Activated naive CD4-positive, alpha-beta T cell treated with anti-CD3 and anti-CD28 coated beads, Interleukin-2, amount 10 ng/mL, durations not matched to agents 7 days and 5 days (primary cell): Measurements from ENCODE around the gene CMYA5.

ENCODE experiments used
- CTCF ChIA-PET: fragments of 350-600 bp; sonication (Branson Sonifier 250); formaldehyde crosslinking; loops from one replicate; lab custom pipeline; 2021; ENCODE audit warnings: antibody characterized with exemption; lab: Charles Lee
- DNase-seq: peaks from one replicate; pipeline ENCODE4 v3.0.0-alpha.2; 2020
- H3K27ac Mint-ChIP-seq: one replicate; pipeline ENCODE4 v1.8.0; 2021; ENCODE audit warnings: mild to moderate bottlenecking, moderate library complexity, mixed read lengths
- H3K27me3 Mint-ChIP-seq: one replicate; pipeline ENCODE4 v1.8.0; 2021; ENCODE audit warnings: mild to moderate bottlenecking, mixed read lengths
- H3K36me3 Mint-ChIP-seq: one replicate; pipeline ENCODE4 v1.8.0; 2021; ENCODE audit warnings: mixed read lengths
- H3K4me1 Mint-ChIP-seq: one replicate; pipeline ENCODE4 v1.8.0; 2021; ENCODE audit warnings: mixed read lengths
- H3K4me3 Mint-ChIP-seq: one replicate; pipeline ENCODE4 v1.8.0; 2021; ENCODE audit warnings: mild to moderate bottlenecking, moderate library complexity, mixed read lengths
- H3K9me3 Mint-ChIP-seq: one replicate; pipeline ENCODE4 v1.8.0; 2021; ENCODE audit warnings: mixed read lengths

CMYA5 gene

DNA sequence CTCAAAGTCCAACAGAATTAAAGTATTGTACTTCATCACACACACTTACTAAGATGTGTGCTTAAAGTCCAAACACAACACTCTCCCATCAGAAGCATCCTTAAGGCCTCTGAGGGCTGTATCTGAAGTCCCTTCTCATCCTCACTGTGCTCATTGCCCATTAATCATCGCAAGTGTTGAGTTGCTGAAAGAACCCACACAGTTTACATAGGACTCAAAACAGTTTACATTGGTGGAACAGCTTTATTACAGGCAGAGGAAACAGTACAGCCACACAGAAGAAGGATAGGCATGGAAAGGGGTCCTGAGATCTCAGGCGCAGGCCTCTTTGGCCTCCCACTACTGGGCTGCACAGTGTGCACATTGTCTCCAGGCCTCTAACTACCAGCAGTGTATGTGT is 113.4 kb downstream of the CMYA5 start:
- Mint-ChIP-seq H3K27ac (no peak overlapping the region), H3K27me3 (peaks cover 6% of the 10 kb centered on the region), H3K36me3 (no peaks in the 10 kb centered on the region), H3K4me3 (no peak overlapping the region), H3K9me3 (no peaks in the 10 kb centered on the region), H3K4me1 (peaks cover 24% of the 10 kb centered on the region)
- DNase-seq = no peak
- CTCF ChIA-PET = interaction anchor here (1.9 kb wide), 1 partner anchor 12 kb away, joined by 4 read pairs; no protein-coding TSS in a partner anchor

DNA sequence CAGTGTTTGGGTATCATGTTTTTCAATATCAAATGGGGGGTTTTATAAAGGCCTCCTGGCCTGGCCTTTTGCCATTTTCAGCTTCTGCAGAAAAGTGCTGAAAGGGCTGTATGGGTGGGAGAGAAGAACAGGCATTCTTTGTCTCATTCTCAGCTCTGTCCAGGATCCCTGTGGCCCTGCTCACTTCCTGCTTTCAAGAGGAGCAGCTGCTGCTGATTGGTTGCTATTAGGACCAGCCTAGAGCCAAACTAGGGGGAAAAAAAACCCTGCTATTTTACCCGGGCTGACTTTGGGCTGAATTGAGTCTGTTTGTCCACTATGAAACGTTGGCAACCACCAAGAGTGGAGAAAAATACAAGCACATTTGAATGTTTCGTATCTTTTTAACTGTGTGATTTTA is 117.1 kb downstream of the CMYA5 start:
- H3K27me3 Mint-ChIP-seq = no peaks in the 10 kb centered on the region
- no peaks in the 10 kb centered on the region for H3K9me3 Mint-ChIP-seq

DNA sequence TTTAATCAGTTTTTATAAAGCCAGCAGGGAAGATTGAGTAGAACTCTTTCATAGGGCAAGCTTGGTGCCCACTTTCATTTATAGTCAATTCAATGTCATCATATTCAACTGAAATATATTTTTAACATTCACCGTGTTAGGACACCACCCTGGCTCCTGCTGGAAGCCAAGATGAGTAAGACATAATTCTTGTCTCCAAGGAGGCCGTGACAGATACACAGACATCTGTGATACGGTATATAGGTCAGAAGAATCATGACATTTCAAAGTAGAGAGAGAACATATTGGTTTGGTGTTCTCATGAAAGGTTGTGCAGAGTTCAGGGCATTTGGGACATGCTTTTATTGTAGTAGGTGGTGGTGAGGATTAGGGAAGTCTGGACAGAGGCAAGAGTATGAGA is 120.1 kb downstream of the CMYA5 start:
- Mint-ChIP-seq H3K4me3 (no peak overlapping the region), H3K27ac (no peak overlapping the region), H3K36me3 (no peaks in the 10 kb centered on the region), H3K27me3 (peaks cover 3% of the 10 kb centered on the region), H3K4me1 (no peaks in the 10 kb centered on the region), H3K9me3 (no peaks in the 10 kb centered on the region)
- DNase-seq = no peak
- CTCF ChIA-PET = no interaction called here

More for the DNA sequence above, 117.1 kb downstream of the CMYA5 start:
- CTCF ChIA-PET = interaction anchor here (0.6 kb wide), 1 partner anchor 54 kb away, joined by 3 read pairs; no protein-coding TSS in a partner anchor
- peaks cover 17% of the 10 kb centered on the region for H3K4me1 Mint-ChIP-seq
- no peaks in the 10 kb centered on the region for H3K36me3 Mint-ChIP-seq
- no peak overlapping the region for H3K27ac Mint-ChIP-seq
- no peak overlapping the region for H3K4me3 Mint-ChIP-seq
- DNase-seq = no peak

DNA sequence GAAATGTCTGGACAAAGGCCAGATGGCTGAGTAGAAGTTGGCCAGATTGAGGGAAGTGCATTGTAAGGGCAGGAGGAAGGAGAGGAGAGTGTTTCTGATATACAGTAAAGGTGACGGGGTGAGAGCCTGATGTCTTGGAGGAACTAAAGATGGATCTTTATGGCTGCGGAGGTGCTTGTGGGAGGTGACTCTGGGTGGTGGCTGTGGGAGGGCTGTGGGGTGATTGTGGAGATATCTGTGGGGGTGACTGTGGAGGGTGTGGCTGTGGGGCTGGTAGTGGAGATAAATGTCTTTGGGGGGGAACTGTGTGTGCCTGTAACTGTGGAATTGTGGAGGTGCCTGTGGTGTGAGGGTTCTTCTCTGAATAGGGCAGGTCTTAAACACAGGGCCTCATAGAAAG is 121.4 kb downstream of the CMYA5 start:
- Mint-ChIP-seq H3K36me3 (no peaks in the 10 kb centered on the region), H3K4me1 (no peaks in the 10 kb centered on the region), H3K27ac (no peak overlapping the region), H3K9me3 (no peaks in the 10 kb centered on the region), H3K4me3 (no peak overlapping the region), H3K27me3 (peaks cover 14% of the 10 kb centered on the region)
- CTCF ChIA-PET = no interaction called here
- no peak for DNase-seq

DNA sequence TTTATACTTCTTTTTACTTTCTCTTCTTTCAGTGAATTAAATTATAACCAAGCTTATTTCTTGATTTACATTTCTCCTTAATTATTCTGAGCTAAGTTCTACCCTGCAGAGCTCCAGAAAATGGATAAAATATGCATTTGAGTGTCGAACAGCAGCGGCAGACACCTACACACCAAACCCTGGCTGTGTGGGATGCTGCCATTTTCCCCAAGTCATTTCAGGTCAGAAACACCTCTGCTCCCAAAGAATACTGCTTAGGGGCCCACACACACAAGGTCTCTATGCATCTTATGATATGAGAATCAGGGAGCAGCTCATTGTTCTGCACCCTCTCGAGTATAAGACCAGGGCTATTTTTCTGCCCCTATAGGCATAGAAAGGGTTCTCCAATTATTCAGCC is 122.3 kb downstream of the CMYA5 start:
- Mint-ChIP-seq H3K27me3 (peaks cover 14% of the 10 kb centered on the region), H3K9me3 (no peaks in the 10 kb centered on the region), H3K27ac (no peak overlapping the region), H3K4me3 (no peak overlapping the region), H3K36me3 (no peaks in the 10 kb centered on the region), H3K4me1 (no peaks in the 10 kb centered on the region)
- CTCF ChIA-PET = no interaction called here
- no peak for DNase-seq

DNA sequence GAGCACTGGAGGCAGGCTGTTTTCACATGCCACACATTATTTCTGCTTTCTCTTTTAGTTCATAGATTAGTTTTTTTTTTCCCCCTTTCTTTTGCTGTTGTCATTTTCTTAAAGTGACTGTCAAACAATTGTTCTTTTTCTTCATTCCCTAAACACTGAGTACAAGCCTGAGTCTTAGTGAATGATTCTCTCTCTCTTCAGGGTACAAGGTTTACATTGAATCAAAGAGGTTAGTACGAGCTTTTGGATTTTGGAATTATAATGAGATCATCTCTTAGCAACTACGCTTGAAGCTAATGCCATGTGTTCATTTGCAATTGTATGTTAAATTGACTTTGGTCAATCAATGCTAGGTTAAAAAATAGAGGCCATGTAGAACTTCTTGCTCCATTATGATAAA is 125.1 kb downstream of the CMYA5 start:
- H3K4me1 Mint-ChIP-seq = no peaks in the 10 kb centered on the region
- peaks cover 14% of the 10 kb centered on the region for H3K27me3 Mint-ChIP-seq
- CTCF ChIA-PET = interaction anchor here (1.3 to 1.6 kb wide), 2 partner anchors 12 to 112 kb away, joined by 4 read pairs; no protein-coding TSS in a partner anchor
- no peak for DNase-seq
- no peak overlapping the region for H3K27ac Mint-ChIP-seq
- H3K9me3 Mint-ChIP-seq = peaks cover 4% of the 10 kb centered on the region
- H3K36me3 Mint-ChIP-seq = no peaks in the 10 kb centered on the region
- no peak overlapping the region for H3K4me3 Mint-ChIP-seq

DNA sequence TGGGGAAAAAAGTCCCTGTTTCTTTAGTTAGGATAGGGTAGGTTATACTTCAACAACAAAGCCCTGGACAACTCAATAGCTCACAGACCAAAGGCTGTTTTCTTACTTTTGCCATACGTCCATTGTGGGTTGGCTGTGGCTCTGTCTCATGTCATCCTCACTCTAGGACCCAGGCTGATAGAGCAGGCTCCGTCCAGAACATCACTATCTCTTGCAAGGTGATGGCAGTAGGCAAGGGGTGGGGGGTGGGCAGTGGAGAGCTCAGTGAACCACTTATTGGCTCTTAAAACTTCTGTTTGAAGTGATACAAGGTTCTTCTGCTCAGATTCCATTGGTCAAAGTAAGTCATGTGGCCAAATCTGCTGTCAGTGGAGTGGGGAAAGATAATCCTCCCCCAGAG is 126.4 kb downstream of the CMYA5 start:
- no peak overlapping the region for H3K4me3 Mint-ChIP-seq
- no peaks in the 10 kb centered on the region for H3K4me1 Mint-ChIP-seq
- no peak for DNase-seq
- H3K9me3 Mint-ChIP-seq = peaks cover 4% of the 10 kb centered on the region
- CTCF ChIA-PET = interaction anchor here (1.3 to 1.6 kb wide), 2 partner anchors 13 to 114 kb away, joined by 4 read pairs; no protein-coding TSS in a partner anchor
- H3K27me3 Mint-ChIP-seq = peaks cover 14% of the 10 kb centered on the region
- H3K36me3 Mint-ChIP-seq = no peaks in the 10 kb centered on the region
- H3K27ac Mint-ChIP-seq = no peak overlapping the region

DNA sequence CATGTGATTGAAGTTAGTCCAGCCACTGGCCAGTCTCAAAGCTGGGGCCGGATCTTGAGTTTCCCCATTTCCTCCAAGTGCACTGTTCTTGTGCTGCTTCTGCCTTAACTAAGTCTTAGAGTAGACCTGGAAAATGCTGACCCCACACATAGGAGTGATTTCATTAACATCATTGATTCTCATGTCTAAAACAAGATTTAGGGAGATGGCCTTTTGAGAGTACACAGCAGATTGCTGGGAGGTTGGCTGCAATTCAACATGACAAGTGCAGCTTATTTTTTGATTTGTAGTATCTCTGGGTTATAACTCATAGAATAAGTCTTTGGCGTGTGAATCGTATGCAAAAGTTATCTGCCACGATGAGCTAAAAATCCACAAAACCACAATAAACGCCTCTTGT is 131.0 kb downstream of the CMYA5 start:
- DNase-seq = no peak
- CTCF ChIA-PET = no interaction called here
- Mint-ChIP-seq H3K27ac (no peak overlapping the region), H3K36me3 (no peaks in the 10 kb centered on the region), H3K9me3 (peaks cover 4% of the 10 kb centered on the region), H3K27me3 (peaks cover 8% of the 10 kb centered on the region), H3K4me3 (no peak overlapping the region), H3K4me1 (no peaks in the 10 kb centered on the region)

DNA sequence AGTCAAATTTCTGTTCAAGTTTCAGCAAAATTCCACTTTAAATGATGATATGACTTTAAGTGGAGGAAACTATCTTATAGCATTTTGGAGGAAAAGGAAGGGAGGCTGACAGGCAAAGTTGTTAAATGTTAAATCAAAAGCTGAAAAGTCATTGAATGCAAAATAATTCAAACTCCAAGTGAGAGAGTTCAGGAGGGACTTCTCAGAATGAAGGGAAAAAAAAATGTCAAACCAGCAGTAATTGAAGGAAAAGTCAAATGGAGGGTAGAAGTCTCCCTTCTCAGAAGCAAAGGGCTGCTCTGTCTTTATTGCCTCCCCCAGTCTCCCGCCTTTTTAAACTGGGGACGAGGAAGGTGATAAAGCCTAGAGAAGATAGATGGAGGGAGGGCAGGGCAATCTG is 134.8 kb downstream of the CMYA5 start:
- H3K4me3 Mint-ChIP-seq = no peak overlapping the region
- H3K9me3 Mint-ChIP-seq = no peaks in the 10 kb centered on the region
- H3K36me3 Mint-ChIP-seq = no peaks in the 10 kb centered on the region
- no peak for DNase-seq
- peaks cover 18% of the 10 kb centered on the region for H3K27me3 Mint-ChIP-seq
- H3K27ac Mint-ChIP-seq = no peak overlapping the region
- CTCF ChIA-PET = interaction anchor here (0.8 kb wide), 1 partner anchor 33 kb away, joined by 3 read pairs; no protein-coding TSS in a partner anchor
- no peaks in the 10 kb centered on the region for H3K4me1 Mint-ChIP-seq

DNA sequence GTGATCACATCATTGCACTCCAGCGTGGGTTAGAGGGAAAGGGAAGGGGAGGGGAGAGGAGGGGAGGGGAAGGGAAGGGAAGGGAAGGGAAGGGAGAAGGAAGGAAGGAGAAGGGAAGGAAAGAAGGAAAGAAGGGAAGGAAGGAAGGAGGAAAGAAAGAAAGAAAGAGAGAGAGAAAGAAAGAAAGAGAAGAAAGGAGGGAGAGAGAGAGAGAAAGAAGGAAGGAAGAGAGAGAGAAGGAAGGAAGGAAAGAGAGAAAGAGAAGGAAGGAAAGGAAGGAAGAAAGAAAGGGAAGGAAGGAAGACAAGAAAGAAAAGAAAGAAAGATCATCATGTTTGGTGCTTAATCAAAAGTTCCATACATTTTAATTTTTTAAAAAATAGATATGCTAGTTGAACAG is 136.2 kb downstream of the CMYA5 start:
- CTCF ChIA-PET = no interaction called here
- peaks cover 28% of the 10 kb centered on the region for H3K27me3 Mint-ChIP-seq
- no peak overlapping the region for H3K27ac Mint-ChIP-seq
- H3K36me3 Mint-ChIP-seq = no peaks in the 10 kb centered on the region
- DNase-seq = no peak
- no peaks in the 10 kb centered on the region for H3K4me1 Mint-ChIP-seq
- no peak overlapping the region for H3K4me3 Mint-ChIP-seq
- H3K9me3 Mint-ChIP-seq = no peaks in the 10 kb centered on the region

DNA sequence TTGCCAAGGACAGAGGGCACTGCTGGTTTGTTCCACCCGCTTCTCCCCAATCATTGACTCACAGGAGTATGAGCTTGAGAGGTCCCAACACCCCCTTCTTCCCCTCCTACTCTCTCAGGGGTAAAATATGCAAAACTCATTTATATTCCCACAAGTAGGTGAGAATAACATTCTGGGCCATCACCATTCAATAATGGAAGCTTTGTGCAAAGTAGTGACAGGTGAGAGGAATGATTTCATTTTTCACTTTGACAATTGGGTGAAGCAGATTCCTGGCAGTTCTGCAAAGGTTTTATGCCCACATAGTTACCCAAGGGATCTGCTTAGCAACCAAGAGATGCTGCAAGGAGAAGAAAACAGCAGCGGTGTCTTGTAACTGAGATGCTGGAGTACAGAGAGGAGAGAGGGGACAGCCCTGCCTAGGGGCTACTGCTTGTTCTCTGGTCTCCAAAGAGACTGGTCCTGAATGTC is 137.6 kb downstream of the CMYA5 start:
- Mint-ChIP-seq H3K4me3 (no peak overlapping the region), H3K27me3 (peaks cover 32% of the 10 kb centered on the region), H3K9me3 (no peaks in the 10 kb centered on the region), H3K27ac (no peak overlapping the region), H3K36me3 (no peaks in the 10 kb centered on the region), H3K4me1 (no peaks in the 10 kb centered on the region)
- no peak for DNase-seq
- CTCF ChIA-PET = no interaction called here

DNA sequence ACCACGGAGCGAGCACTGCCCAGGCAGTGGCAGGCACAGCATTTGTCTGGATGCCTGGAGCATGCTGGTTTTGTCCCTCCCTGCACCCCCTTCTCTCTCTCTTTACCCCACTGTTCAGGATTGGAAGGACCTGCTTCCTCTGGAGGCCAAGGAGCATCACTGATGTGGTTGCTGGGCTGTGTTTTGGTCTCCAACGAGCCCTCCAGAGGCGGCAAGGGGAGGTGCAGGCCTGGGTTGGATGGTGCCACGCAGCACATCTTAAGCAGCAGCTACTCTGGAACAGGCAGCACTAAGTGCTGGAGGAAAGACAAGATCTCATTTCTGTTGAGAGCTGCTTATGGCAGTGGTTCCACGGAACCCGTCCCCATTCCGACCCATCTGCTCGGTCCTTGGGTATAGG is 139.6 kb downstream of the CMYA5 start:
- Mint-ChIP-seq H3K4me3 (no peak overlapping the region), H3K27me3 (peaks cover 38% of the 10 kb centered on the region), H3K4me1 (no peaks in the 10 kb centered on the region), H3K36me3 (no peaks in the 10 kb centered on the region), H3K27ac (no peak overlapping the region), H3K9me3 (no peaks in the 10 kb centered on the region)
- DNase-seq = no peak
- CTCF ChIA-PET = interaction anchor here (0.8 to 1.5 kb wide), 4 partner anchors 21 to 255 kb away, joined by 3 to 4 read pairs (median 3); no protein-coding TSS in a partner anchor

DNA sequence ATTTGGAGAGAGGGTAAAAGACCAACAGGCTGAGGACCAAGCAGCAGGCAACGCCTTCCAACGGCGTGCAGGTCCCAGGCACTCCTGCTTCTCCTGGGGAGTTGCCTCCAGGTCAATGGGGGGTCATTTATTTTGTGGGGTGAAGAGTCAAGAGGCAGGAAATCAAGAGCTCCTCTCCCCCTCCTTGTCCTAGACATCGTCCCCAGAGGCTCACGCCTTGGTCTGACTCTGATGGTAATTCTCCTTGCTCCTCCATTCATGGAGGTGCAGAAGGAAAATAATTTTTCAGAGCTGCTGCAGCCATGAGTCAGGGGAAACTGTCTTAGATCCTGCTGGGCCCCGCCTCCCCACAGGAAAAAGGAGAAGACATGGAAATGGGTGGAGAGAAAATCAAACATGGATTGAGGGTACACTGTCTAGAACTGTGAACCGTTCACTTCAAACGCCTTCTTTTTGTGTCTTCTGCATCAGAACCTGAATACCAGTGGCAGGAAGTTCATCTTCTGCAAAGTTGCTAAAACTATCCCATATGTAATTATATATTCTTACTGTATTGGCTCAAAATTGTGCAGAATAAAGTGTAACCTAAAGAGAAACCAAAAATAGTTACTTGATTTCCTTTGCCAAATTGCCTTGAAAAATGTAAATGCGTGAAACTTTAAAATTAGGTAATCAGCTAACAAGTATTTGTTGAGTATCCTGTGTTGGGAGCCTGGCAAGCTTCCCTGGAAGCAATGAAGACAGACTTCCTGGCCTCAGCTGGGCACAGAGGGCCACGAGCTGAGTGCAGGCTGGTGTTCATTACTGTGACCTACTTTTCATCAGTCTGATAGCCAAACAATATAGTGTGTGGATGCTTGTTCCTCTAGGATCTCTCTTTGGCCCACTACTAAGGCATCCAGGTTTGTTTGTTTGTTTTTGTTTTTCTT is 142.0 kb downstream of the CMYA5 start:
- Mint-ChIP-seq H3K4me1 (no peaks in the 10 kb centered on the region), H3K36me3 (no peaks in the 10 kb centered on the region), H3K4me3 (no peak overlapping the region), H3K27ac (no peak overlapping the region), H3K27me3 (peaks cover 26% of the 10 kb centered on the region), H3K9me3 (no peaks in the 10 kb centered on the region)
- no peak for DNase-seq
- CTCF ChIA-PET = interaction anchor here (1.1 kb wide), 1 partner anchor 129 kb away, joined by 7 read pairs; no protein-coding TSS in a partner anchor

DNA sequence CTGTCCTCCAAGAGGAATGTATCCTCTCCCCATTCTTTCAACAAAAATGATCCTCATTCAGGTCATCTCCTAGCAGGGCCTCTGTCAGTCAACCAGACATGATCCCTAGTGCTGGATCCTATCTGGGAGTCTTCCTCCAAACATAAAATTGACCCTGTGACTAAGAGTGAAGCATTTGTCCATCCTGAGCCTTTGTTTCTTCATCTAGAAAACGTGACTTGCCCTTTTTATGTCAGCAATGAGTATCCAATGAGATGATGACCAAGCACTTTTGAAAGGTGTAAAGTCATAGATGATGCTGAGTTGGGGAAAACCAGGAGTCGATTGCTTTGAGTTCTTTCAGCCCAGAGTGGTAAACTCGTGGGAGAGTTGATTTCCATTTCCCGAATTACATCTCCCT is 143.3 kb downstream of the CMYA5 start:
- Mint-ChIP-seq H3K27ac (no peak overlapping the region), H3K4me1 (no peaks in the 10 kb centered on the region), H3K27me3 (peaks cover 26% of the 10 kb centered on the region), H3K4me3 (no peak overlapping the region), H3K36me3 (no peaks in the 10 kb centered on the region), H3K9me3 (no peaks in the 10 kb centered on the region)
- CTCF ChIA-PET = no interaction called here
- no peak for DNase-seq
